Activated CD4-positive, alpha-beta memory T cell treated with anti-CD3 and anti-CD28 coated beads, Interleukin-2, amount 10 ng/mL, durations not matched to agents 7 days and 5 days (primary cell): ENCODE measurements around the gene DOCK6. TPM values are rescaled to one million over a fixed set of nuclear protein-coding genes. Genes with fewer than 3 reads are reported as not detected.

Source experiments
- CTCF ChIA-PET: fragments of 350-600 bp; sonication (Branson Sonifier 250); formaldehyde crosslinking; loops from one replicate; lab custom pipeline; 2021; ENCODE audit warnings: antibody characterized with exemption, inconsistent platforms; lab: Charles Lee
- POLR2A ChIA-PET: fragments of 350-600 bp; sonication (Branson Sonifier 250); formaldehyde crosslinking; loops from one replicate; lab custom pipeline; 2021; ENCODE audit warnings: antibody characterized with exemption; lab: Charles Lee
- DNase-seq: peaks from one replicate; pipeline ENCODE4 v3.0.0-alpha.2; 2020
- H3K27ac Mint-ChIP-seq: one replicate; pipeline ENCODE4 v1.8.0; 2021; ENCODE audit warnings: mild to moderate bottlenecking, mixed read lengths
- H3K27me3 Mint-ChIP-seq: one replicate; pipeline ENCODE4 v1.8.0; 2021; ENCODE audit warnings: mixed read lengths
- H3K36me3 Mint-ChIP-seq: one replicate; pipeline ENCODE4 v1.8.0; 2021; ENCODE audit warnings: low read depth, mixed read lengths
- H3K4me1 Mint-ChIP-seq: one replicate; pipeline ENCODE4 v1.8.0; 2021; ENCODE audit warnings: mixed read lengths
- H3K4me3 Mint-ChIP-seq: one replicate; pipeline ENCODE4 v1.8.0; 2021; ENCODE audit warnings: mild to moderate bottlenecking, mixed read lengths
- H3K9me3 Mint-ChIP-seq: one replicate; pipeline ENCODE4 v1.8.0; 2021; ENCODE audit warnings: mixed read lengths
- total RNA-seq, 2 experiments: library from RNA; stranded (reverse); gene quantifications; one replicate each; pipeline ENCODE4 v1.2.3, GENCODE V29; 2021

Gene DOCK6
- total RNA-seq, 2 experiments from 2014 or later: 0.35 to 0.68 TPM

DNA sequence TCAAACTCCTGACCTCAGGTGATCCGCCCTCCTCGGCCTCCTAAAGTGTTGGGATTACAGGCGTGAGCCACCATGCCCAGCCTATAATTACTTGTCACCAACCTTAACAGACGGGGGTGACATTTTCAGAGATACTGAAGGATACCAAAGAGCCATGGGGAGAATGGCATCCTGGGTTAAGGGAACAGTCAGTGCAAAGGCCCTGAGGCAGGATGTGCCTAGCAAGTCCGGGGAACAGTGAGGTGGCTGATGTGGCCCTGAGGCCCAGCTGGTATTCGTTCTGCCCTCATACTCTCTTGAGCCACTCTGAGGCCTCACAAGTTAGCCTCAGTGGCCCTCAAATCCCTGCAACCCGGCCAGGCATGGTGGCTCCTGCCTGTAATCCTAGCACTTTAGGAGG, 37.9 kb downstream of the DOCK6 start:
- Mint-ChIP-seq H3K4me3 (no peak overlapping the region), H3K27ac (no peak overlapping the region), H3K9me3 (peaks cover 10% of the 10 kb centered on the region), H3K27me3 (peaks cover 2% of the 10 kb centered on the region), H3K4me1 (no peaks in the 10 kb centered on the region), H3K36me3 (no peaks in the 10 kb centered on the region)
- ChIA-PET CTCF (no interaction called here), POLR2A (no interaction called here)
- DNase-seq: no peak

DNA sequence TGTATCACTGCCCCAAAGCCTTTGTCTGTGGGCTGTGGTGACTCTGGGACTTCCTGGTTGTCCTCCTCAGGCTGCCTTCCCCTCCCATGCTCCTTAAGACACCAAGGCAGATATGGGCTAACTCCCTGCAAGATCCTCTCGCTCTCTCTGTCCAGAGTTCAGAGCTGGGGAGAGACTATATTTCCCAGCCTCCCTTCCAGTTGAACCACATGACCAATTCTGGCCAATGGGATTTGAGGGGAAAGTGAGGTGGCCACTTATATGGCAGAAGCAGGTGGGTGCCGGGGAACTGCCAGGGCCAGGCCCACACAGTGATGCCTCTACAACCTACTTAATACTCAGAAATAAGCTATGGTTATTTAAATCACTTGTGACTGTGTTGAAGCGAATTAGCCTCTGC, 39.1 kb downstream of the DOCK6 start:
- ChIA-PET CTCF (no interaction called here), POLR2A (no interaction called here)
- Mint-ChIP-seq H3K36me3 (no peaks in the 10 kb centered on the region), H3K27me3 (peaks cover 2% of the 10 kb centered on the region), H3K4me3 (no peak overlapping the region), H3K27ac (no peak overlapping the region), H3K9me3 (peaks cover 10% of the 10 kb centered on the region), H3K4me1 (no peaks in the 10 kb centered on the region)
- no peak for DNase-seq

DNA sequence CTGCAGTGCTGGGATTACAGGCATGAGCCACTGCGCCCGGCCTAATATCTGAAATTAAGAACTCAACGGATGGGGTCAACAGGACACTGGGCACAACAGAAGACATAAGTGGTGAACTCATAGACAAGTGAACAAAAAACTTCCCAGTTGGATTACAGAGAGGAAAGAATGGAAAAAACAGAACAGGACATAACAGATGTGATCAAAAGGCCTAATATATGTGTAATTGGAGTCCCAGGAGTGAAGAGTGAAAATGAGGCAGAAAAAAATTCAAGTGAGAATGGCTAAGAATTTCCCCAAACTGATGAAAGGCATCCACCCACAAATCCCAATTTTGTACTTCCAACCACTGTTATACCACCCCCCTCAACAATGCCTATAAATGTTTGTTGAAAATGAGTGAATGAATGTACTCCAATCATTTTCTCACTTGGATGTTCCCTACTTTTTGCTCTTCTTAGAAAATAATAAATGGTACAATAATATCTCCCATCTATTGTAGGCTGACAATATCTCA, 41.2 kb downstream of the DOCK6 start:
- ChIA-PET POLR2A (no interaction called here), CTCF (no interaction called here)
- H3K36me3 Mint-ChIP-seq: no peaks in the 10 kb centered on the region
- H3K27me3 Mint-ChIP-seq: peaks cover 2% of the 10 kb centered on the region
- H3K4me3 Mint-ChIP-seq: no peak overlapping the region
- no peaks in the 10 kb centered on the region for H3K4me1 Mint-ChIP-seq
- no peak for DNase-seq
- H3K27ac Mint-ChIP-seq: no peak overlapping the region
- H3K9me3 Mint-ChIP-seq: peaks cover 10% of the 10 kb centered on the region

DNA sequence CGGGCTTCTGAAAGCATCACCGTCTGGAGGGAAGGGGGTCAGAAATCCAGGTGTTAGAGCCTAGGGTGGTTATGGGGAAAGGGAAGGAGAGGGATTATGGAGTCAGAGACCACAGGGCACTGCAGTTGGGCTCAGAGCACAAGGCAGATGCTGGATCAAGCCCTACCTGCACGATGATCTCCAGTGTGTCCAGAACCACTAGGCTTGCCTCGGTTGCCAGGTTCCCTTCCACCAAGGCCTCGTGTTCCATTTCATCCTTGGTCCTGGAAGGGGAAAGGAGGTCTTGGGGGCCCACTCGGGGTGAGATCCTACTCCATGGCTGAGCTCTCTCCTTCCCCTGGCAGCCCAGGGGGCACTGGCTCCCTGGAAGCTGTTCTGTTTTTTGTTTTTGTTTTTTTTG, 47.9 kb downstream of the DOCK6 start:
- Mint-ChIP-seq H3K4me1 (no peaks in the 10 kb centered on the region), H3K36me3 (no peaks in the 10 kb centered on the region), H3K9me3 (peaks cover 15% of the 10 kb centered on the region), H3K4me3 (no peak overlapping the region), H3K27me3 (no peaks in the 10 kb centered on the region), H3K27ac (no peak overlapping the region)
- CTCF ChIA-PET: interaction anchor here (0.7 kb wide), 1 partner anchor 208 kb away, joined by 4 read pairs; no protein-coding TSS in a partner anchor
- POLR2A ChIA-PET: no interaction called here
- no peak for DNase-seq

DNA sequence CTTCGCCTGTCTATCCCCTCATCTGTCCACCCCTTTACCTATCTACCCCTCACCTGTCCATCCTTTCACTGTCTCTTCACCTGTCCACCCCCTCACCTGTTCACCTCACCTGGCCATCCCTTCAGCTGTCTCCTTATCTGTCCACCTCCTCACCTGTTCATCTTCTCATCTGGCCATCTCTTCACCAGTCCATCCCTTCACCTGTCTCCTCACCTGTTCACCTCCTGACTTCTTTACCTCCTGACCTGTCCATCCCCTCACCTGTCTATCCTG, 51.7 kb downstream of the DOCK6 start:
- Mint-ChIP-seq H3K36me3 (no peaks in the 10 kb centered on the region), H3K4me1 (no peaks in the 10 kb centered on the region), H3K9me3 (peaks cover 15% of the 10 kb centered on the region), H3K27ac (no peak overlapping the region), H3K27me3 (peaks cover 3% of the 10 kb centered on the region), H3K4me3 (no peak overlapping the region)
- POLR2A ChIA-PET: no interaction called here
- DNase-seq: no peak
- CTCF ChIA-PET: no interaction called here

DNA sequence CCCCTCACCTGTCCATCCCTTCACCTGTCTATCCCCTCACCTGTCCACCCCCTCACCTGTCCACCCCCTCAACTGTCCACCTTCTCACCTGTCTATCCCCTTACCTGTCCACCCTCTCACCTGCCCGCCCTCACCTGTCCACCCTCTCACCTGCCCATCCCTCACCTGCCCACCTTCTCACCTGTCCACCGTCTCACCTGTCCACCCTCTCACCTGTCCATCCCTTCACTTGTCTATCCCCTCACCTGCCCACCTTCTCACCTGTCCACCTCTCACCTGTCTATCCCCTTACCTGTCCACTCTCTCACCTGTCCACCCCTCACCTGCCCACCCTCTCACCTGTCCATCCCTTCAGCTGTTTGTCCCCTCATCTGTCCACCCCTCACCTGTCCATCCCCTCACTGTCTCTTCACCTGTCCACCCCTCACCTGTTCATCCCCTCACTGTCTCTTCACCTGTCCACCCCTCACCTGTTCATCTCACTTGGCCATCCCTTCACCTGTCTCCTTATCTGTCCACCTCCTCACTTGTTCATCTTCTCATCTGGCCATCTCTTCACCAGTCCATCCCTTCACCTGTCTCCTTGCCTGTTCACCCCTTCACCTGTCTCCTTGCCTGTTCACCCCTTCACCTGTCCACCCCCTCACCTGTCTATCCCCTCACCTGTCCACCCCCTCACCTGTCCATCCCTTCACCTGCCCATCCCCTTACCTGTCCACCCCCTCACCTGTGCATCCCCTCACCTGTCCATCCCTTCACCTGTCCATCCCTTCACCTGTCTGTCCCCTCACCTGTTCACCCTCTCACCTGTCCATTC, 52.3 kb downstream of the DOCK6 start:
- CTCF ChIA-PET: no interaction called here
- H3K9me3 Mint-ChIP-seq: peaks cover 15% of the 10 kb centered on the region
- H3K36me3 Mint-ChIP-seq: no peaks in the 10 kb centered on the region
- H3K27me3 Mint-ChIP-seq: peaks cover 3% of the 10 kb centered on the region
- no peak overlapping the region for H3K4me3 Mint-ChIP-seq
- H3K27ac Mint-ChIP-seq: no peak overlapping the region
- H3K4me1 Mint-ChIP-seq: no peaks in the 10 kb centered on the region
- DNase-seq: no peak
- POLR2A ChIA-PET: no interaction called here

DNA sequence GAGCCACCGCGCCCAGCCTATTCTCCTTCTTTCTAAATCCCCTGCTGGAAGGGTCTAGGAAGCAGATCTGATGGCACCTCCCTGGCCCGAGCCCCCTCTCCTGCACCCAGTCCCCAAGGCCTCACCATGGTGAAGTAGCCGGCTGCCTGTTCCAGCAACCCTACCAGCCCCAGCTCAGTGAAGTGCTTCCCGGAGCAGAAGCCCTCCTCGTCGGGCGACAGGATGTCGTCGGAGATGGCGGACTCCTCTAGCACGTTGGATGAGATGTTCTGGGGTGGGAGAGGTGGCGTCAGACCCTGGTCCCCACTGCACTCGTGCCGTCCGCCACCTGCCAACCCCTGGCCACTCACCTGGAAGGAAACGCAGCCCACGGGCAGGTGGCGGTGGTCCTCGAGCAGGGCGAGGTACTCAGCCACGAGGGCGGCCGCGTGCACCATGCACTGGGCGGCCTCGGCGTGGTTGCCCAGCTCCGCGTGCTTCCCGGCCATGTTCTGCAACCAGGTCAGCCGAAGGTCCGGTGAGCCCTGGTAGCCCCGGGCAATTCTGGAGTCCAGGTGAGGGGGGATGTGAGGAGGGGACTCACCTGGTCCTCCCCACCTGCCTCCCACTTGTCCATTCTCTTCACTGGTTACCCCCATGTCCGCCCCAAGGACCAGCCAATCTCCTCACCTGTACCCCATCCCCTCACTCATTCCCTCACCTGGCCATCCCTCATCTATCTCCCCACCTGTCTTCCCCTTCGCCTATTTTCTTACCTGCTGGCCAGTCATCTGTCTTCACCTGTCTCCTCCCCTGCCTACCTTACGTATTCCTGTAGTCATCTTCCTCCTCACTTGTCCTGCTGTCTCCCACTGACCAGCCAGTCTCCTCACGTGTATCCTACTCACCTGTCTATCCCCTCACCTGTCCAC, 53.5 kb downstream of the DOCK6 start:
- POLR2A ChIA-PET: no interaction called here
- Mint-ChIP-seq H3K4me1 (no peaks in the 10 kb centered on the region), H3K27ac (no peak overlapping the region), H3K9me3 (peaks cover 15% of the 10 kb centered on the region), H3K27me3 (peaks cover 3% of the 10 kb centered on the region), H3K36me3 (no peaks in the 10 kb centered on the region), H3K4me3 (no peak overlapping the region)
- no peak for DNase-seq
- CTCF ChIA-PET: interaction anchor here (0.9 kb wide), 1 partner anchor 54 kb away, joined by 3 read pairs; the partner anchor contains the start of gene SPC24

DNA sequence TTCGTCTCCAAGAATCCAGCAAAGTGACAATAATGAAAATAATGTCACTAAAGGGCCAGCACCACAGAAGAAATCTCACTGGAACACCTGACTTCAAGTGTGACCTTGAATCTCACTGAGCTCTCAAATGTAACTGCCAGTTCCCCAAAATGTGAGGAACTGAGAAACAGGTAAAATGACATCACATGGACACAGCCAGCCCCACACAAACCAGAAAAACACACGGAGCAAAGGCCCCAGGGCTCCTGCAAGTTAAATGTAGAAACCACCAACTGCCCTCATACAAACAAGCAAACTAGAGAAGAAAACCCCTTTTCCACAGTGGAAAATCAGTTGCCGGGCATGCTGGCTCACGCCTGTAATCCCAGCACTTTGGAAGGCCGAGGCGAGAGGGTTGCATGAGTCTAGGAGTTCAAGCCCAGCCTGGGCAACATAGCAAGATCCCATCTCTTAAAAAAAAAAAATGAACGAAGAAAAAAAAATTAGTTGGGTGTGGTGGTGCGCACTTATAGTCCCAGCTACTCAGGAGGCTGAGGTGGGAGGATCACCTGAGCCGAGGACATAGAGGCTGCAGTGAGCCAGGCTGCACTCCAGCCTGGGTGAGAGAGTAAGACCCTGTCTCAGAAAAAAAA, 56.3 kb downstream of the DOCK6 start:
- H3K36me3 Mint-ChIP-seq: no peaks in the 10 kb centered on the region
- no peak overlapping the region for H3K4me3 Mint-ChIP-seq
- H3K4me1 Mint-ChIP-seq: no peaks in the 10 kb centered on the region
- H3K9me3 Mint-ChIP-seq: peaks cover 9% of the 10 kb centered on the region
- H3K27ac Mint-ChIP-seq: no peak overlapping the region
- H3K27me3 Mint-ChIP-seq: peaks cover 3% of the 10 kb centered on the region
- no peak for DNase-seq
- ChIA-PET CTCF (interaction anchor here (1.4 kb wide), 1 partner anchor 80 kb away, joined by 5 read pairs; no protein-coding TSS in a partner anchor), POLR2A (no interaction called here)

DNA sequence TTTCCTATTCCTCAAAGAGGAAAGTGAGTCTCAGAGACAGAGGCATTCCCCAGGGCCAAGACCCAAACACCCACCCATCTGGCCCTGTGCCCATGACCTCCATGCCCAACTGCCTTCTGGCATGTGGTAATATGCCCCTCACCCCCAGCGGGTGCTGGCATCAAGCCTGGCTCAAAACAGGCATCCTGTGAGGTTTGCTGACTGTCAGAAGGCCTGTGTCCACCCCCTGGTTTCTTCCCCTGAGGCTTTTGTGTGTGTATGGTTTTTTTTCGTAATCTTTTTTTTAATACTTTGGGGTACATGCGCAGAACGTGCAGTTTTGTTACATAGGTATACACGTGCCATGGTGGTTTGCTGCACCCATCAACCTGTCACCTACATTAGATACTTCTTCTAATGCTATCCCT, 57.4 kb downstream of the DOCK6 start:
- Mint-ChIP-seq H3K4me1 (no peaks in the 10 kb centered on the region), H3K27me3 (peaks cover 3% of the 10 kb centered on the region), H3K4me3 (no peak overlapping the region), H3K9me3 (peaks cover under 1% of the 10 kb centered on the region), H3K27ac (no peak overlapping the region), H3K36me3 (no peaks in the 10 kb centered on the region)
- no peak for DNase-seq
- CTCF ChIA-PET: interaction anchor here (0.8 to 2.1 kb wide), 3 partner anchors 58 to 169 kb away, joined by 3 to 8 read pairs (median 7); no protein-coding TSS in a partner anchor
- POLR2A ChIA-PET: no interaction called here

DNA sequence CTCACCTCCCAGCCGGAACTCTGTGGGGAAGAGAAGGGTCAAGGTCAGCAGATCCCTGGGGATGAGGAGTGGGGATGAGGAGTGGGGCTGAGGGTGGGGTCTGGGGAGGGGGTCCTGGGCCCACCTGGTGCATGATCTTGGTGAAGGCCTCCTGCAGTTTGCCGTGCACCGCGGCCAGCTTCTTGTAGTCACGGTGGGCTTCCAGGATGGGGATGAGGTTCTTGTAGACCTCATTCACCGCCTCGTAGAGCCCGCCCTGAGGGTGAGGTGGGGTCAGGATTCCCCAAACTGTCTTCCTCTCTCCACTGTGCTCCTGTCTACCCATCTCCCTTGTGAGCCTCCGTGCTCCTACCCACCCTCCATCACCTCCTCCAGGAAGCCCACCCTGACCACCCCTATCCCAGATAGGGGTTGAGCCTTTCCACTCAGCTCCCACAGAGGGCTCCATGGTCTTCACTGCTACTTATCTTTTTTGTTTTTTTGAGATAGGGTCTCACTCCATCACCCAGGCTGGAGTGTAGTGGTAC, 58.2 kb downstream of the DOCK6 start:
- H3K36me3 Mint-ChIP-seq: no peaks in the 10 kb centered on the region
- no peak for DNase-seq
- no peak overlapping the region for H3K4me3 Mint-ChIP-seq
- no peak overlapping the region for H3K27ac Mint-ChIP-seq
- H3K27me3 Mint-ChIP-seq: peaks cover 6% of the 10 kb centered on the region
- ChIA-PET CTCF (interaction anchor here (0.8 to 2.1 kb wide), 3 partner anchors 57 to 168 kb away, joined by 3 to 8 read pairs (median 7); no protein-coding TSS in a partner anchor), POLR2A (no interaction called here)
- no peaks in the 10 kb centered on the region for H3K4me1 Mint-ChIP-seq
- H3K9me3 Mint-ChIP-seq: no peaks in the 10 kb centered on the region

DNA sequence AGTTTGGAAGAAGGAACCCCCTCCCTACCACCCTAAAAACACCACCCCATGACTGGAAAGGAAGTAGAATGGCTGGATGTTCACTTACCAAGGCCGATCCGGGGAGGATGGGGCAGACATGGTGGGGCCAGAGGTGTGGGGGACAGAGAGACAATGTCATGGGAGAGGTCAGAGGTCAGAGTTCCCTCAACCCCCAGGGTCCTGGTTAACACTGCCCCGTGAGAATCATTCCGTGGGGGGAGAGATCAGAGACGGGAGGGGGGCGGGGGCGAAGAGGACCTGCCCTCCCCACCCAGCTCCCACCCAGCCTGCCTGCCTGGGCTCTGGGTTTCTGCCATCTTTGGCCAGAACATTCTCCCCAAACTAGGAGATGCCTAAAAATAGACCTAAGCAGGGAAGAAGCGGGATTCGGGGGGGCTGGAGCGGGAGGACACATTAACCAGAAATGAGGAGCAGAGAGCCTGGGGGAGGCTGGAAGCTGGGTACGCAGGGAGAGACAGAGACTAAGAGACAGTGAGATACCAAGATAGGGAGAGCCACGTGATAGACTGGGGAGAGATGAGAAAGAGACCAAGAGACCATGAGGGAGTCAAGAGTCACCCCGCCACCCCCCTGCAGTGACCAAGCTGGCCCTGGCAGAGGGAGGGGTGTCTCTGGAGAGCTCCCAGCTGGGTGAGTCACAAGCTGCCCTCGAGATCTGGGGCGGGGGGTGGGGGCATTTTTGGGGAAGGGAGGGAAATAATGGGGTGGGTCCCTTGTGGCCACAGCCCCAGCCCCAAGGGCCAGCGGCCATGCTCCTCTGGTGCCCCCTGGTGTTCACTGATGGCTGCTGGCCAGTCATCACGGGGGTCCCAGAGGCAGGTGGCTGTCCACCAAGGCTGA, 58.9 kb downstream of the DOCK6 start:
- Mint-ChIP-seq H3K36me3 (no peaks in the 10 kb centered on the region), H3K4me3 (no peak overlapping the region), H3K27me3 (peaks cover 6% of the 10 kb centered on the region), H3K4me1 (no peaks in the 10 kb centered on the region), H3K9me3 (no peaks in the 10 kb centered on the region), H3K27ac (no peak overlapping the region)
- ChIA-PET CTCF (interaction anchor here (1.6 to 2.1 kb wide), 2 partner anchors 77 to 168 kb away, joined by 7 to 8 read pairs; no protein-coding TSS in a partner anchor), POLR2A (no interaction called here)
- no peak for DNase-seq
